GM12865 (cell line): Measurements from ENCODE around the gene SLC22A23.

Source experiments
- DNase-seq: peaks from one replicate; pipeline ENCODE4 v3.0.0; 2010; ENCODE audit warnings: low read depth
- H3K4me3 ChIP-seq: 2 replicates; pipeline ENCODE4 v1.5.1; 2011; ENCODE audit warnings: mild to moderate bottlenecking, low read depth, low read length, control low read depth
- TF ChIP-seq, protein P1 (sequence below): IDR thresholded peaks from 2 replicates; pipeline ENCODE4 v1.5.1; 2011; ENCODE audit warnings: low read length, control low read depth, low read depth, inconsistent platforms; ENCODE audit not compliant: insufficient read depth; ENCODE audit errors: missing control alignments

Gene SLC22A23

GRCh38 chr6:3453413-3454272 lies 3.2 kb downstream of the SLC22A23 start:
- H3K4me3 ChIP-seq: no peak overlapping the region
- DNase-seq: no peak
- TF ChIP-seq, protein P1, sequence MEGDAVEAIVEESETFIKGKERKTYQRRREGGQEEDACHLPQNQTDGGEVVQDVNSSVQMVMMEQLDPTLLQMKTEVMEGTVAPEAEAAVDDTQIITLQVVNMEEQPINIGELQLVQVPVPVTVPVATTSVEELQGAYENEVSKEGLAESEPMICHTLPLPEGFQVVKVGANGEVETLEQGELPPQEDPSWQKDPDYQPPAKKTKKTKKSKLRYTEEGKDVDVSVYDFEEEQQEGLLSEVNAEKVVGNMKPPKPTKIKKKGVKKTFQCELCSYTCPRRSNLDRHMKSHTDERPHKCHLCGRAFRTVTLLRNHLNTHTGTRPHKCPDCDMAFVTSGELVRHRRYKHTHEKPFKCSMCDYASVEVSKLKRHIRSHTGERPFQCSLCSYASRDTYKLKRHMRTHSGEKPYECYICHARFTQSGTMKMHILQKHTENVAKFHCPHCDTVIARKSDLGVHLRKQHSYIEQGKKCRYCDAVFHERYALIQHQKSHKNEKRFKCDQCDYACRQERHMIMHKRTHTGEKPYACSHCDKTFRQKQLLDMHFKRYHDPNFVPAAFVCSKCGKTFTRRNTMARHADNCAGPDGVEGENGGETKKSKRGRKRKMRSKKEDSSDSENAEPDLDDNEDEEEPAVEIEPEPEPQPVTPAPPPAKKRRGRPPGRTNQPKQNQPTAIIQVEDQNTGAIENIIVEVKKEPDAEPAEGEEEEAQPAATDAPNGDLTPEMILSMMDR: no peak

DNA sequence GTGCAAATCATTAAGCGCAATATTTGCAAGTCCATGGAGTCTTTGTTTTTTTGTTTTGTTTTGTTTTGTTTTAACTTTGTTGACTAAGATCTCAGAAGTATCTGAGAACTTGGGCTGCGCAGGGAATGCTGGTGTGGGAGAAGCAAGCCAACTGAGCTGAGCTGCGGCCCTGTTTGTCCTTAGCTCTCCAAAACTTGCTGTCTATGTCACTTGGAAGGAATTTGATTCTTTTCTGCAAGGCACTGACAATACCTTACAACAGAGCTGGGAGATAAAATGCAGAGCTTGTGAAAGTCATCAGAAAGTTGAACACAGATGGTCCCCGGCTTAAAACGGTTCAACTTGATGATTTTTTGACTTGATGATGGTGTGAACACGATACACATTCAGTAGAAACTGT lies 5.4 kb downstream of the SLC22A23 start:
- H3K4me3 ChIP-seq: no peak overlapping the region
- TF ChIP-seq, protein P1: no peak
- DNase-seq: no peak

- DNase-seq: no peak
- TF ChIP-seq, protein P1: no peak
These were observed 6.0 kb downstream of the SLC22A23 start for GRCh38 chr6:3450888-3451287.

GRCh38 chr6:3449750-3450305 lies 7.0 kb downstream of the SLC22A23 start:
- no peak overlapping the region for H3K4me3 ChIP-seq
- TF ChIP-seq, protein P1: no peak
- DNase-seq: peak; percentile 28

More at GRCh38 chr6:3450888-3451287, 6.0 kb downstream of the SLC22A23 start:
- H3K4me3 ChIP-seq: no peak overlapping the region

DNA sequence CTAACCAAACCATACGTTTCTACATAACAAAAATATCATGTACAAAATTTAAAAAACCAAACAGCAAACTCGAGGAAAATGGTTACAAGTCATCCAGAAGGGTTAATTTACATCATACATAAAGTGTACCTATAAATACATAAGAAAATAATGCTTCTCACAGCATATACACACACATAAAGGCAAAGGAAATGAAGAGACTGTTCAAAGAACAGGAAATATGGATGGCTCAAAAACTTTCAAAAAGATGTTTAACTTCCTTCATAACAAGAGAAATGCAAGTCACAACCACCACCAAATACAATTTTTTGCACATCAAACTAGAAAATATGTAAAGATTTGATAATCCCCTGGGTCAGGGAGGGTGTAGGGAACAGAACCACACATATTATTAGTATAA lies 7.5 kb downstream of the SLC22A23 start:
- DNase-seq: no peak
- no peak overlapping the region for H3K4me3 ChIP-seq
- TF ChIP-seq, protein P1: no peak

DNA sequence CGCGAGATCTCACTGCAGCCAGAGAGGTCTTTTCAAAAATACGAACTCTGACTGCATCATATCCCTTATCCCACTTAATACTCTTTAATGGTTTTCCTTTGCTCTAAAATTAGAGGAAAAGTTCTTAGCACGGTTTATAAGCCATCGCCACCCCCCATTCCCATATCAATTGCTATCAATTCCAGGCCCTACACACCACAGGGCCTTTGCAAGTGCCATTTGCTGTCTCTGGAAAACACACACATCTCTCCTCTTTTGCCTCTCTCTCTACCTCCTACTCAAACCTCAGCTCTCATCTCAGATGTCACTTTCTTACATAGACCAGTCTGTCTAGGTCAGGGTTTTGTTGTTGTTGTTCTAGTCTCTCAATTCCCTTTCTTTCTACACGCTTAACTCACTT lies 9.8 kb downstream of the SLC22A23 start:
- TF ChIP-seq, protein P1: no peak
- no peak overlapping the region for H3K4me3 ChIP-seq
- no peak for DNase-seq
